Neural cell (in vitro differentiated cells): ENCODE data around the gene PCLO. TPM values are rescaled to one million over a fixed set of nuclear protein-coding genes. Genes with fewer than 3 reads are reported as not detected.

Experiments used
- H2AFZ ChIP-seq: fragments of 200-600, 300-800 bp; sonication (generic), shearing (Covaris generic); 2 replicates; pipeline ENCODE4 v1.6.0; 2014; ENCODE audit warnings: low read depth, mild to moderate bottlenecking, antibody characterized with exemption, low read length, moderate library complexity
- H3F3A ChIP-seq: fragments of 200-600 bp; shearing (Covaris generic); 2 replicates; pipeline ENCODE4 v1.6.1; 2016; ENCODE audit warnings: mild to moderate bottlenecking, moderate library complexity, mixed read lengths, antibody characterized with exemption, low read length; ENCODE audit not compliant: insufficient read depth, poor library complexity, severe bottlenecking
- H3K27ac ChIP-seq: fragments of 200-600, 300-800 bp; sonication (generic), shearing (Covaris generic); 2 replicates; pipeline ENCODE4 v1.5.1; 2014; ENCODE audit warnings: mild to moderate bottlenecking, low read length, moderate library complexity
- H3K27me3 ChIP-seq: fragments of 300-800, 200-600 bp; sonication (generic), shearing (Covaris generic); 2 replicates; pipeline ENCODE4 v1.6.0; 2014; ENCODE audit warnings: mild to moderate bottlenecking, low read depth, low read length, moderate library complexity; ENCODE audit not compliant: insufficient read depth
- H3K36me3 ChIP-seq: fragments of 300-800, 200-600 bp; sonication (generic), shearing (Covaris generic); 2 replicates; pipeline ENCODE4 v1.5.1; 2014; ENCODE audit warnings: mild to moderate bottlenecking, antibody characterized with exemption, low read length, moderate library complexity; ENCODE audit not compliant: insufficient read depth
- H3K4me2 ChIP-seq: fragments of 300-800, 200-600 bp; sonication (generic), shearing (Covaris generic); 2 replicates; pipeline ENCODE4 v1.6.0; 2014; ENCODE audit warnings: mild to moderate bottlenecking, low read length
- H3K4me3 ChIP-seq: fragments of 300-800, 200-600 bp; sonication (generic), shearing (Covaris generic); 2 replicates; pipeline ENCODE4 v1.5.1; 2014; ENCODE audit warnings: mild to moderate bottlenecking, low read length, moderate library complexity
- H3K79me2 ChIP-seq: fragments of 200-600 bp; shearing (Covaris generic); replicated peaks from 2 replicates; pipeline ENCODE4 v1.6.0; 2014; ENCODE audit warnings: mild to moderate bottlenecking, low read length, moderate library complexity; ENCODE audit not compliant: insufficient read depth
- H3K9ac ChIP-seq: fragments of 300-800, 200-600 bp; sonication (generic), shearing (Covaris generic); 2 replicates; pipeline ENCODE4 v1.6.1; 2016; ENCODE audit warnings: mild to moderate bottlenecking, low read length, mixed read lengths
- H3K9me2 ChIP-seq: fragments of 200-600 bp; shearing (Covaris generic); 2 replicates; pipeline ENCODE4 v1.6.1; 2016; ENCODE audit warnings: mild to moderate bottlenecking, low read length, mixed read lengths; ENCODE audit not compliant: insufficient read depth
- H3K9me3 ChIP-seq: fragments of 200-600, 300-800 bp; sonication (generic), shearing (Covaris generic); 2 replicates; pipeline ENCODE4 v1.6.1; 2016; ENCODE audit warnings: mild to moderate bottlenecking, mixed run types, low read length, moderate library complexity, mixed read lengths
- H4K20me1 ChIP-seq: fragments of 200-600 bp; shearing (Covaris generic); 2 replicates; pipeline ENCODE4 v1.6.1; 2016; ENCODE audit warnings: mild to moderate bottlenecking, mixed run types; ENCODE audit not compliant: insufficient read depth
- CTCF ChIP-seq: fragments of 450-650 bp; IDR thresholded peaks from 2 replicates; pipeline ENCODE4 v1.5.1; 2014; ENCODE audit warnings: antibody characterized with exemption, mild to moderate bottlenecking, moderate library complexity; ENCODE audit not compliant: poor library complexity, severe bottlenecking
- EP300 ChIP-seq: fragments of 450-650 bp; conservative IDR thresholded peaks from 2 replicates; pipeline ENCODE4 v1.6.1; 2014; ENCODE audit warnings: antibody characterized with exemption, mild to moderate bottlenecking, moderate library complexity; ENCODE audit not compliant: poor library complexity, severe bottlenecking
- EZH2 ChIP-seq: fragments of 200-600, 300-800 bp; shearing (Covaris generic), sonication (generic); IDR thresholded peaks from 2 replicates; pipeline ENCODE4 v1.6.1; 2014; ENCODE audit warnings: antibody characterized with exemption, low read length, borderline replicate concordance, mild to moderate bottlenecking; ENCODE audit not compliant: insufficient read depth, poor library complexity, severe bottlenecking
- MXI1 ChIP-seq: fragments of 450-650 bp; conservative IDR thresholded peaks from 2 replicates; pipeline ENCODE4 v1.6.1; 2014; ENCODE audit warnings: antibody characterized with exemption, mild to moderate bottlenecking; ENCODE audit not compliant: poor library complexity, severe bottlenecking
- POLR2AphosphoS5 ChIP-seq: IDR thresholded peaks from 2 replicates; pipeline ENCODE4 v1.6.1; 2012
- RAD21 ChIP-seq: fragments of 450-650 bp; conservative IDR thresholded peaks from 2 replicates; pipeline ENCODE4 v1.6.1; 2014; ENCODE audit warnings: antibody characterized with exemption, mild to moderate bottlenecking, moderate library complexity
- REST ChIP-seq: IDR thresholded peaks from 2 replicates; pipeline ENCODE4 v1.6.1; 2012; ENCODE audit warnings: borderline replicate concordance
- TAF1 ChIP-seq: IDR thresholded peaks from 2 replicates; pipeline ENCODE4 v1.6.1; 2012; ENCODE audit warnings: low read depth
- polyA plus RNA-seq: library from polyadenylated mRNA; depleted of rRNA; stranded (reverse); fragments of >200 nt; gene quantifications from 2 replicates; pipeline ENCODE4 v1.2.3, GENCODE V29; 2014

PCLO gene
- polyA plus RNA-seq, 1 donor from 2014 or later: 25.5 TPM

GRCh38 chr7:82789883-82790609 lies 372.6 kb downstream of the PCLO start:
- no peak for TF ChIP-seq EP300
- no peaks in the 10 kb centered on the region for H3K27me3 ChIP-seq
- no peaks in the 10 kb centered on the region for H4K20me1 ChIP-seq
- no peaks in the 10 kb centered on the region for H3K9me3 ChIP-seq
- no peak overlapping the region for H3K9ac ChIP-seq
- no peak overlapping the region for H3K4me3 ChIP-seq
- H3K36me3 ChIP-seq: no peaks in the 10 kb centered on the region
- no peak overlapping the region for H3K4me2 ChIP-seq
- no peaks in the 10 kb centered on the region for H3K9me2 ChIP-seq
- no peaks in the 10 kb centered on the region for H3K79me2 ChIP-seq
- no peaks in the 10 kb centered on the region for H3F3A ChIP-seq
- no peak overlapping the region for H2AFZ ChIP-seq
- no peak overlapping the region for H3K27ac ChIP-seq

GRCh38 chr7:82778021-82778420 lies 384.7 kb downstream of the PCLO start:
- H4K20me1 ChIP-seq: no peaks in the 10 kb centered on the region
- H2AFZ ChIP-seq: no peak overlapping the region
- H3K4me3 ChIP-seq: no peak overlapping the region
- H3K9me2 ChIP-seq: no peaks in the 10 kb centered on the region
- H3K9ac ChIP-seq: no peak overlapping the region
- H3F3A ChIP-seq: no peaks in the 10 kb centered on the region
- no peaks in the 10 kb centered on the region for H3K27me3 ChIP-seq
- H3K27ac ChIP-seq: no peak overlapping the region
- no peaks in the 10 kb centered on the region for H3K36me3 ChIP-seq
- no peaks in the 10 kb centered on the region for H3K79me2 ChIP-seq
- no peak overlapping the region for H3K4me2 ChIP-seq
- no peaks in the 10 kb centered on the region for H3K9me3 ChIP-seq
- TF ChIP-seq CTCF (no peak), RAD21 (no peak), TAF1 (no peak), EP300 (no peak), POLR2AphosphoS5 (no peak), EZH2 (no peak)

- Histone ChIP-seq H3K79me2 (no peaks in the 10 kb centered on the region), H3K27ac (no peak overlapping the region), H3K9ac (no peak overlapping the region), H3K9me3 (no peaks in the 10 kb centered on the region), H3F3A (no peaks in the 10 kb centered on the region), H3K4me3 (no peak overlapping the region), H3K9me2 (no peaks in the 10 kb centered on the region), H3K36me3 (no peaks in the 10 kb centered on the region), H2AFZ (no peak overlapping the region), H3K27me3 (no peaks in the 10 kb centered on the region), H4K20me1 (no peaks in the 10 kb centered on the region), H3K4me2 (no peak overlapping the region)
- TF ChIP-seq POLR2AphosphoS5: no peak
- TF ChIP-seq REST: no peak
- no peak for TF ChIP-seq EP300
- no peak for TF ChIP-seq MXI1
- no peak for TF ChIP-seq TAF1
- TF ChIP-seq EZH2: no peak
- TF ChIP-seq CTCF: no peak
Measured at GRCh38 chr7:82762880-82763279, 399.8 kb downstream of the PCLO start.
